HepG2 (cell line): Measurements from ENCODE around the gene ZNF683. TPM values are rescaled to one million over a fixed set of nuclear protein-coding genes. Genes with fewer than 3 reads are reported as not detected.

Source experiments
- ARNTL ChIP-seq: sonication (generic); formaldehyde crosslinking; IDR thresholded peaks from 2 replicates; pipeline ENCODE4 v1.4.0; 2020; ENCODE audit warnings: mild to moderate bottlenecking, missing genetic modification reagents
- ATF4 ChIP-seq, 2 experiments: fragments of 450-650 bp in 1 of 2; sonication (generic) in 1 of 2; formaldehyde crosslinking; IDR thresholded peaks; 2 replicates each; pipeline versions ENCODE4 v1.5.0 to v1.8.0; 2020 to 2022; ENCODE audit warnings: mild to moderate bottlenecking in 1 of 2, missing genetic modification reagents in 1 of 2
- BRF2 ChIP-seq: sonication (generic); formaldehyde crosslinking; IDR thresholded peaks from 2 replicates; pipeline ENCODE4 v1.8.1; 2022; ENCODE audit warnings: mild to moderate bottlenecking, missing genetic modification reagents
- CC2D1A ChIP-seq: sonication (generic); formaldehyde crosslinking; IDR thresholded peaks from 2 replicates; pipeline ENCODE4 v1.8.1; 2023; ENCODE audit warnings: mild to moderate bottlenecking, missing genetic modification reagents
- CREM ChIP-seq, 2 experiments: sonication (generic) in 1 of 2; formaldehyde crosslinking in 1 of 2; IDR thresholded peaks; 2 replicates each; pipeline versions ENCODE4 v1.4.0 to v1.6.1; 2016 to 2020; ENCODE audit warnings: antibody characterized with exemption in 1 of 2, mild to moderate bottlenecking in 1 of 2, missing genetic modification reagents in 1 of 2
- FOXO1 ChIP-seq: sonication (generic); formaldehyde crosslinking; IDR thresholded peaks from 2 replicates; pipeline ENCODE4 v1.4.0; 2020; ENCODE audit warnings: missing genetic modification reagents
- KAT8 ChIP-seq: IDR thresholded peaks from 2 replicates; pipeline ENCODE4 v1.6.1; 2016; ENCODE audit warnings: missing genetic modification reagents, missing compliant biosample characterization
- MIXL1 ChIP-seq: IDR thresholded peaks from 2 replicates; pipeline ENCODE4 v1.6.1; 2016
- MLLT10 ChIP-seq: sonication (generic); formaldehyde crosslinking; IDR thresholded peaks from 2 replicates; pipeline ENCODE4 v1.4.0; 2020; ENCODE audit warnings: missing genetic modification reagents
- PBX2 ChIP-seq: IDR thresholded peaks from 2 replicates; pipeline ENCODE4 v1.6.1; 2016; ENCODE audit warnings: control low read depth
- RARA ChIP-seq: IDR thresholded peaks from 2 replicates; pipeline ENCODE4 v1.6.1; 2016; ENCODE audit warnings: missing genetic modification reagents, missing compliant biosample characterization
- RORA ChIP-seq: sonication (generic); formaldehyde crosslinking; IDR thresholded peaks from 2 replicates; pipeline ENCODE4 v1.5.0; 2020; ENCODE audit warnings: mild to moderate bottlenecking, missing genetic modification reagents, moderate library complexity
- SP4 ChIP-seq: sonication (generic); formaldehyde crosslinking; IDR thresholded peaks from 2 replicates; pipeline ENCODE4 v1.8.1; 2023; ENCODE audit warnings: mild to moderate bottlenecking, missing genetic modification reagents
- SRSF9 ChIP-seq: fragments of 200-400 bp; formaldehyde crosslinking; IDR thresholded peaks from 2 replicates; pipeline ENCODE4 v1.6.1; 2018; ENCODE audit warnings: borderline replicate concordance, mild to moderate bottlenecking, low read depth, low read length; ENCODE audit not compliant: insufficient read depth, poor library complexity, severe bottlenecking
- ZFP37 ChIP-seq: sonication (generic); formaldehyde crosslinking; IDR thresholded peaks from 2 replicates; pipeline ENCODE4 v1.4.0; 2020; ENCODE audit warnings: missing genetic modification reagents, borderline replicate concordance
- ZFX ChIP-seq: sonication (generic); formaldehyde crosslinking; IDR thresholded peaks from 2 replicates; pipeline ENCODE4 v1.4.0; 2020; ENCODE audit warnings: mild to moderate bottlenecking, low read depth, missing genetic modification reagents, moderate library complexity
- ZMAT5 ChIP-seq: sonication (generic); formaldehyde crosslinking; IDR thresholded peaks from 2 replicates; pipeline ENCODE4 v1.5.0; 2020; ENCODE audit warnings: mild to moderate bottlenecking, low read depth, missing genetic modification reagents, borderline replicate concordance
- ZNF276 ChIP-seq: sonication (generic); formaldehyde crosslinking; IDR thresholded peaks from 2 replicates; pipeline ENCODE4 v1.4.0; 2020; ENCODE audit warnings: mild to moderate bottlenecking, low read depth, missing genetic modification reagents
- ZNF609 ChIP-seq: sonication (generic); formaldehyde crosslinking; IDR thresholded peaks from 2 replicates; pipeline ENCODE4 v1.4.0; 2020; ENCODE audit warnings: mild to moderate bottlenecking, missing genetic modification reagents, borderline replicate concordance
- ZNF615 ChIP-seq: sonication (generic); formaldehyde crosslinking; IDR thresholded peaks from 2 replicates; pipeline ENCODE4 v1.5.0; 2020; ENCODE audit warnings: mild to moderate bottlenecking, missing genetic modification reagents, borderline replicate concordance
- ZNF792 ChIP-seq: IDR thresholded peaks from 2 replicates; pipeline ENCODE4 v1.6.1; 2016
- polyA plus RNA-seq, 8 experiments: library from polyadenylated mRNA; depleted of rRNA in 3 of 8; stranded (reverse) in 7 of 8; unstranded in 1 of 8; fragments of >200 nt; fragmentation: Illumina TruSeq in 4 of 8; extraction: Trizol in 4 of 8; gene quantifications; 2 replicates each; pipeline versions ENCODE4 v1.2.1 to v1.2.3, GENCODE V29; 2011 to 2016; ENCODE audit warnings: low read depth in 4 of 8, missing spikeins in 1 of 8, mixed read lengths in 1 of 8; ENCODE audit not compliant: insufficient read depth in 1 of 8
- total RNA-seq, 5 experiments: library from RNA; depleted of rRNA; stranded (reverse); fragments of >200 nt; fragmentation: Illumina TruSeq; extraction: Trizol; gene quantifications; 2 replicates each; pipeline ENCODE4 v1.2.3, GENCODE V29; 2016; ENCODE audit warnings: low read depth in 1 of 5

ZNF683 gene
- total and polyA plus RNA-seq, 2 of the 13 experiments (the other 11 are each of a cell fraction or from before 2014, with no cell fraction given), result not detected

GRCh38 chr1:26408604-26409003 is 36.1 kb upstream of the ZNF683 start (continued):
- TF ChIP-seq SP4 (CRISPR knock-in tag), result peak; percentile 95
- TF ChIP-seq FOXO1 (CRISPR knock-in tag), result peak; percentile 99
- peak; percentile 97 for TF ChIP-seq KAT8
- peak in 1 of 2 experiments; percentile 94; a peak in 2 of 4 replicates for TF ChIP-seq ATF4 (CRISPR knock-in tag; IDR thresholded peaks at IDR 0.05)
- TF ChIP-seq MIXL1 (CRISPR knock-in tag), result peak; percentile 100
- peak; percentile 65 for TF ChIP-seq ZFX (CRISPR knock-in tag)
- TF ChIP-seq SRSF9, result no peak
- peak; percentile 100 for TF ChIP-seq ZNF615 (CRISPR knock-in tag)
- peak; percentile 72 for TF ChIP-seq PBX2 (CRISPR knock-in tag)
- peak; percentile 99 for TF ChIP-seq MLLT10
- peak; percentile 100 for TF ChIP-seq CC2D1A (CRISPR knock-in tag)
- TF ChIP-seq RARA, result peak; percentile 97
- peak; percentile 100 for TF ChIP-seq ZFP37 (CRISPR knock-in tag)
- TF ChIP-seq CREM (IDR thresholded peaks at IDR 0.05), result no peak
- peak; percentile 90 for TF ChIP-seq CREM (CRISPR knock-in tag; IDR thresholded peaks at IDR 0.05)
- peak; percentile 99 for TF ChIP-seq ARNTL (CRISPR knock-in tag)
- peak; percentile 87 for TF ChIP-seq ZNF609 (CRISPR knock-in tag)
- TF ChIP-seq ZNF792 (CRISPR knock-in tag), result peak; percentile 100
- TF ChIP-seq ZNF276, result peak; percentile 99
- TF ChIP-seq ZMAT5, result peak; percentile 98
- TF ChIP-seq BRF2 (CRISPR knock-in tag), result peak; percentile 98
- TF ChIP-seq RORA (CRISPR knock-in tag), result peak; percentile 98
